ENCODE data around the gene TRIM44.
"Not testable (repeated sequence)": the region's sequence is repeated elsewhere in the genome, so short reads cannot be mapped to it uniquely, and the experiment has no call there.

The TRIM44 gene

GRCh38 chr11:35672608-35673007 is 10.0 kb downstream of the TRIM44 start:
- DNase-seq (ENCODE audit: low spot score): no peak

GRCh38 chr11:35675901-35676610 is 13.5 kb downstream of the TRIM44 start:
- no peak for DNase-seq (ENCODE audit: low spot score)

DNA sequence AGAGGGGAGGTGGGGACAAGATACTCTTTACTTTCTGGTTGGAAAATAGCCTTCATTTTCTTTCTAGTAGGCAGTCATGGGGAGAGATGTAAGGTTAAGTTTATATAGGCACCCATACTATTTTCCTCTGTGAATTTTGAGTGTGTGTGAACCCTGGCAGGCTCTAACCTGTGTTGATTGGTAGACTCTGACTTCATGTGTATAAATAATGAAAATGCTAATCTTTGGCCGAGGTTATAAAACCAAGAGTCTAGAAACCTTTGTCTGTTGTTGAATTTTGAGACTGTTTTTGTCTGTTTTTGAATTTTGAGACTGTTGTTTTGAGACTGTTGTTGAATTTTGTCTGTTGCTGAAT is 14.0 kb downstream of the TRIM44 start:
- no peak for DNase-seq (ENCODE audit: low spot score)

DNA sequence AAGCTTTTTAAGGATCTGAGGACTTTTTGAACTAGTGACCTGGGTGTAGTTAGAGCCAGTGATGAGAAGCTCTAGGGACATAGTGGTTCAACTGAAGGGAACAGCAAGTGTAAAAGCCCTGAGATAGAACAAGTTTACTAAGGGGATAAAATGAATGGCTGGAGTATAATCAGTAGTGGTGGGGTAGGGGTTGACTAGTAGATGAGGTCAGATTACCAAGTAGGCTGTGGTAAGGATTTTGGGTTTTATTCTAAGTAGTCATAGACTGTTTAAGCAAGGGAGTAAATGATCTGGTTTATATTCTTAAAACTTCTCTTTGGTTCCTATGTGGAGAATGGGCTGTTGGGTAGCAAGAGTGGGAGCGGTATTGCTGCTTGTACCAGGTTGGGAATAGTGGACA is 15.3 kb downstream of the TRIM44 start:
- no peak for DNase-seq (ENCODE audit: low spot score)

- no peak for DNase-seq (ENCODE audit: low spot score)
Measured at GRCh38 chr11:35678471-35678870, 15.9 kb downstream of the TRIM44 start.

DNA sequence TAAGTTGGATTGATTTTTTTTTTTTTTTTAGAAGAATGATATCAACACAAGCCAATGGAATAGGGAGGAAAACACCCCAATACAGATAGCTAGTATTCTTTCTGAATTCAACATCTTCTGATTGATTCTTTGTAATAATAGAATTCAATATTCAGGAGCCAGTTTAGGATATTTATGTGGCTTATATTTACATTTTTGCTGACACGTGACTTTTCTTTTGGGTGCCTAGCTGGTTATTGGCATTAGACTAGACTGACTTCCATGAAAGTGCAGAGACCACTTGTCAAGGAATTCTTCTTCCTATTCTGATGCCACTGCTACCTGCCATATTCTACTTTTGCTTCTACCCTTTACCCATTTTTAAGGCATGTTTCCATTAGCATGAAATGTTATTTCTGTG is 16.4 kb downstream of the TRIM44 start:
- no peak for DNase-seq (ENCODE audit: low spot score)

- no peak for DNase-seq (ENCODE audit: low spot score)
Measured at GRCh38 chr11:35680506-35680905, 17.9 kb downstream of the TRIM44 start.

DNA sequence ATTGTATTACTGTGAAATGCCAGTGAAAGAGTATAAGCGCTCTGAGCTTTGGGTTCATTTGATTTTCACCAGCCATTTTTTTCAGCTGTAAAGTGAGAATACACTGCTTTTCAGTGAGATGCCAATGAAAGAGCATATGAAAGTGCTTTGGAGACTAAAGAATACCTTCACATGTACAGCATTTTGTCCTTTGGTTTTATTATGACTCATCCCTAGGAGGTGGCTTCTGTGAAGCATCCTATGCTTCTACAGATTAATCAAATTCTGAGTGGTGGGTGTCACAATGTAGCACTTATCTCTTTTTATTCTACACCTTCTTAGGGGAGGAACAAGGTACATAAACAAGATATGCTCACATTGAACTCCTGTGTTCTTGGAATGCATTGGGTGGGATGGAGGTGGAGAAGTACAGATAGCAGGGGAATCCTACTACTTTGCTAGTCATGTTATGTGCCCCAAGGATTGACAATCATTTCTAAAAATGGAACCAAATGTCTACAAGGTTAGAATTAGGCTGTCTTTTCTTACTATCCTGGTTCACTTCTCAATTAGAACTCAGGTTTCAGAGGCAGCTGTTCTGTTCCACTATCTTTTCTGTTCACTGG is 18.7 kb downstream of the TRIM44 start:
- peak; percentile 45 for DNase-seq (ENCODE audit: low spot score)

DNA sequence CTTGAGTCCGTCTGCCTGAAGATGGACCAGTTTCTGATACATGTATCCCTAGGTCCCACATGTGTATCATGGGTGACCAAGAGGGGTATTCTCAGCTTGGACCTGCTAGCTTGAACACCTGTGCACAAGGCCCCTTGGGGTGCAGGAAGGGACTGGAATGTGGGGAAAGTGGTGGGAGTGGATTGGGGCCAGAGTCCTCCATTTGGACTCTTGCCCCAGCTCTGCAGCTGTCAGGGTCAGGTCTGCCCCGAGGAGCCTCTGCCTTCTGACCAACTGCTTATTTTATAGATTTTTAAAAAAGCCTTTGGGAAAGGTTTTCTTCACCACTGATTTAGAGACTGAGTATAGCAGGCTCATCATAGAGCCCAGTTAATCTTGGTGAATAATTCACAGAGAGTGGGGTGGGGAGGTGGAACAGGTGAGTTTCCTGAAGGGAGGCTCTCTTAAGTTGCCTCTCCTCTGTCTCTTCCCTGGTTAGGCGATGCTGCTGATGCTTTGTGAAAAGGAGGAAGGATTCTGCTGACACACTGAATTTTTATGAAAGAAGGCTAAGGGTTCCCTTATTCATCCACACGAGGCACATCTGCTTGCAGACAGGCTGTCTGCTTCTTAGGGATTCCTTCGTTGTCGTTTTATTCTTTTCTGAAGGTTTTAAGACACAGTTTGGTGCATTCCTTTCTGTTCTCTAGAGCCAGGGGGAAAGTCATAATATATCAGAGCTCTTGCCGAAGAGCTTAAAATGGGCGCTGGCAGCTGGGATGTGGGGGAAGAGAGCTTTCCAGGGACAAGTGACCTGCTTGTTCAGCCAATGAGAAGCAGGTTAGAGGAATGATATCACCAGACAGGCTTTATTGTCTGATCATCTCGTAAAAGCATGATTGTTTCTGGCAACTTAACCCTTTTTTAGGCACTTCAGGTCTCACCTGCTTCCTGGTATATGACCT is 19.9 kb downstream of the TRIM44 start:
- DNase-seq (ENCODE audit: low spot score): no peak

- no peak for DNase-seq (ENCODE audit: low spot score)
Measured at GRCh38 chr11:35683728-35684339, 21.3 kb downstream of the TRIM44 start.

DNA sequence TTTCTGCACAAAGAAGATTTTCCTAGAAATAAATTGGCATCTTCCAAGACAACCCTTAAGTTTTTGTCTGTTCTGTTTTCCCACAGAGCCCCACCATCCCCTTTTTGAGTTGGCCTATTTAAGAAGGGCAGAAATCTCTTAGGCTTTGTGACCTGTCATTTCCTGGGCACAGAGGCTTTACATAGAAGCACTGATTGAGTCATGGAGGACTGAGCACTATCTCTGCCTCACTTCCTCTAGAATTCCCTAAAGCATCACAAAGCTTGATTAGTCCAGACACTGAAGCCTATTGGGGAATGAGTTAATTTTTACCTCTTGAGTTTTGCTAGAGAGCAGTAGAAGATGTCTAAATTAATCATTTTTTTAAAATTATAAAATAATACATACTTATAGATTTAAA is 25.4 kb downstream of the TRIM44 start:
- DNase-seq (ENCODE audit: low spot score): no peak

- no peak for DNase-seq (ENCODE audit: low spot score)
Measured at GRCh38 chr11:35689081-35689996, 26.8 kb downstream of the TRIM44 start.

DNA sequence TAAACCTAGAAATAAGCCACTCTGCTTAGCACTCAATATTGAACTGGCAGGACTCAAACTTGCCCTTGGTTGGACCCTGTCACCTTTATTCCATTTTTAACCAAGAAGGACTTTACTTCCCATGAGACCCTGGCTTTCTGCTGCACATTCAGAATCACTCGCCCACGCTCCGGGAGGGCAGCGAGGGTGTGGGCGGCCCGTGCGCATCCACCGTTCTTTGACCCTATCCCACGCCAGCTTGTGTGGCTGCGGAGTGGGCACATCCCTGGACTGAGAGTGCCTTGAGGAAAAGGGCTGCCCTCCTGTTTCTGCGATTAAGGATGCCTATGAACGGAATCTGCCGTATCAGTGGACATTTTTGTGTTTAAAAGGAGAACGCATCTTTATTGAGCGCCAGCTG is 39.6 kb downstream of the TRIM44 start:
- DNase-seq (ENCODE audit: low spot score): no peak

- no peak for DNase-seq (ENCODE audit: low spot score)
Measured at GRCh38 chr11:35709376-35709775, 46.8 kb downstream of the TRIM44 start.

DNA sequence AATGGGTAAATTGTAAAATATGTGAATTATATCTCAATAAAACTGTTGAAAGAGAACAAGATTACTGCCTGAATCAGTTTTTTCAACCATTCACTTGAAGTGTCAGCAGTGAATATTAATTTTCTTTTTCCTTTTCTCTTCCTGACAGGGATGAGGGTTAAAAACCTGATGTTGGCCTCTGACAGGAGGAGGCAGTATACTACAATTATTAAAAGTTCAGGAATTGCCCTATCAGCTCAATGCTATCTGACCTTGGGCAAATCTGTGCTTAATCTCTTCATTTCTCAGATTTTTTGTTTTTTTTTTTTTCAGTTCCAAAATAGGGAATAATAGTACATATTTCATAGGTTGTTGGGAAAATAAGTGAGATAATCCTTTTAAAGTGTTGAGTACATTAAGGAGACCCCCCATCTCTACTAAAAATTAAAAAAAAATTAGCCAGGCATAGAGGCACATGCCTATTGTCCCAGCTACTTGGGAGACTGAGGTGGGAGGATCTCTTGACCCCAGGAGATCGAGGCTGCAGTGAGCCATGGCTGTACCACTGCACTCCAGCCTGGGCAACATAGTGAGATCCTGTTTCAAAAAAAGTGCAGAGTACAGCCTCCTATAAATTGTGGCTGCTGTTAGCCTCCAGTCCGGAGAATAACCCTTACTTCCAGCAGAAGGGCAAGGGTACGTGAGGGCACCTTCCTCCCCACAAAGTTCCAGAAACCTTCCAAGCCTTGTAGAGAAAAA is 48.8 kb downstream of the TRIM44 start:
- no peak for DNase-seq (ENCODE audit: low spot score)

DNA sequence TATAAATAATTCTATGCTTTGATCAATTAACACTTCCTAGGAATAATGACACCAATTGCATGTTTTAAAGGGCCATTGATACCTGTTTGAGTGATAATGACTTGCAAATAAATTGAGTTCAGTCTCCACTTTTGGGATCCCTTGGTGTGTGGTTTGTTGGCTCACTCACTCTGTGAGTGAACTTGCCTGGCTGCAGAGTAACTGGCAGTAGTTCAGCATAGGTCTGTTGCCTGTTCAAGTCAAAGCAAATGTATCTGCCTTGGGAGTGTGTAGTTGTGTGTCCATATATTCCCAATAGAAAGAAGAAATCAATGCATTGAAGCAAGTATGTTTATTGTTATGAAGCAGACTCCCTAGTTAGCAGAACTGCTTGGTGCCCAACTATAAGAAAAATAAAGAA is 49.3 kb downstream of the TRIM44 start:
- no peak for DNase-seq (ENCODE audit: low spot score)

DNA sequence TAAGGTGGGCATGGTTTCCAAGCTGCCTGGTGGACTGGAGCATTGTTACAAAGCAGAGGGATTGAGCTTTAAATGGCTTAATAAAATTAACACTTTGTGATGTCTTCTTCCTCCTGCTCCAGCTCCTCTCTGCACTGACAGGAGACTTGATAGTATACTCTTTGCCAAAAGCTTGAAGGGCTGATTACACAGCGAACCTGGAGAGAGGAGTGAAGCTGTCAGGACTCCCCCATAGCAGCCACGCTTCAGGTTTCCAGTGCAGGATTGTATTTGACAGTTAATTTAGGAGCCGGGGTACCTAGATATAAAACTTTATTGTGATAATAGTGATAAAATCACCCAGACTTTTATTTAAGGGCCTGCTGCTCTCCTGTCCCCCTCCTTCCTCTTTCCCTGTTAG is 50.0 kb downstream of the TRIM44 start:
- DNase-seq (ENCODE audit: low spot score): no peak

- peak; percentile 16 for DNase-seq (ENCODE audit: low spot score)
Measured at GRCh38 chr11:35714882-35715627, 52.5 kb downstream of the TRIM44 start.

- not testable (repeated sequence) for DNase-seq (ENCODE audit: low spot score)
Measured at GRCh38 chr11:35715677-35716076, 53.1 kb downstream of the TRIM44 start.

- no peak for DNase-seq (ENCODE audit: low spot score)
Measured at GRCh38 chr11:35717043-35717442, 54.5 kb downstream of the TRIM44 start.

Data from putamen (tissue), 1 donor.